WERI-Rb-1 (cell line): ENCODE measurements around the gene SLCO2B1.

Experiments
- DNase-seq: peaks from one replicate; pipeline ENCODE4 v3.0.0-alpha.2; 2020
- H3K27ac ChIP-seq: fragments of 250-450 bp; sonication (Bioruptor Pico); 2 replicates; pipeline ENCODE4 v1.5.1; 2020; ENCODE audit warnings: mild to moderate bottlenecking, moderate library complexity
- H3K27me3 ChIP-seq: fragments of 250-450 bp; sonication (Bioruptor Pico); 2 replicates; pipeline ENCODE4 v1.5.1; 2021; ENCODE audit warnings: mild to moderate bottlenecking, low read depth, moderate library complexity; ENCODE audit not compliant: insufficient read depth, severe bottlenecking
- H3K36me3 ChIP-seq: fragments of 250-450 bp; sonication (Bioruptor Pico); 2 replicates; pipeline ENCODE4 v1.5.1; 2020; ENCODE audit warnings: mild to moderate bottlenecking, moderate library complexity
- H3K4me3 ChIP-seq: 2 replicates; pipeline ENCODE4 v1.5.1; 2011; ENCODE audit warnings: low read depth, mild to moderate bottlenecking, control low read depth, low read length
- H3K9me3 ChIP-seq: fragments of 250-450 bp; sonication (Bioruptor Pico); 2 replicates; pipeline ENCODE4 v1.5.1; 2021; ENCODE audit warnings: mild to moderate bottlenecking, moderate library complexity; ENCODE audit not compliant: severe bottlenecking
- TF ChIP-seq, protein P1 (sequence below): IDR thresholded peaks from 2 replicates; pipeline ENCODE4 v1.5.1; 2011; ENCODE audit warnings: low read depth, mild to moderate bottlenecking, control low read depth, inconsistent platforms, low read length

SLCO2B1 gene

GRCh38 chr11:75238595-75239440 lies 87.9 kb downstream of the SLCO2B1 start:
- Histone ChIP-seq H3K27me3 (peaks cover 3% of the 10 kb centered on the region), H3K27ac (no peak overlapping the region), H3K9me3 (no peaks in the 10 kb centered on the region), H3K36me3 (no peaks in the 10 kb centered on the region), H3K4me3 (no peak overlapping the region)
- DNase-seq: no peak
- TF ChIP-seq, protein P1, sequence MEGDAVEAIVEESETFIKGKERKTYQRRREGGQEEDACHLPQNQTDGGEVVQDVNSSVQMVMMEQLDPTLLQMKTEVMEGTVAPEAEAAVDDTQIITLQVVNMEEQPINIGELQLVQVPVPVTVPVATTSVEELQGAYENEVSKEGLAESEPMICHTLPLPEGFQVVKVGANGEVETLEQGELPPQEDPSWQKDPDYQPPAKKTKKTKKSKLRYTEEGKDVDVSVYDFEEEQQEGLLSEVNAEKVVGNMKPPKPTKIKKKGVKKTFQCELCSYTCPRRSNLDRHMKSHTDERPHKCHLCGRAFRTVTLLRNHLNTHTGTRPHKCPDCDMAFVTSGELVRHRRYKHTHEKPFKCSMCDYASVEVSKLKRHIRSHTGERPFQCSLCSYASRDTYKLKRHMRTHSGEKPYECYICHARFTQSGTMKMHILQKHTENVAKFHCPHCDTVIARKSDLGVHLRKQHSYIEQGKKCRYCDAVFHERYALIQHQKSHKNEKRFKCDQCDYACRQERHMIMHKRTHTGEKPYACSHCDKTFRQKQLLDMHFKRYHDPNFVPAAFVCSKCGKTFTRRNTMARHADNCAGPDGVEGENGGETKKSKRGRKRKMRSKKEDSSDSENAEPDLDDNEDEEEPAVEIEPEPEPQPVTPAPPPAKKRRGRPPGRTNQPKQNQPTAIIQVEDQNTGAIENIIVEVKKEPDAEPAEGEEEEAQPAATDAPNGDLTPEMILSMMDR: no peak

GRCh38 chr11:75239531-75240290 lies 88.8 kb downstream of the SLCO2B1 start:
- DNase-seq: peak; percentile 5
- H3K4me3 ChIP-seq: no peak overlapping the region
- no peak overlapping the region for H3K27ac ChIP-seq
- no peaks in the 10 kb centered on the region for H3K36me3 ChIP-seq
- TF ChIP-seq, protein P1: no peak
- no peaks in the 10 kb centered on the region for H3K9me3 ChIP-seq
- H3K27me3 ChIP-seq: peaks cover 3% of the 10 kb centered on the region

DNA sequence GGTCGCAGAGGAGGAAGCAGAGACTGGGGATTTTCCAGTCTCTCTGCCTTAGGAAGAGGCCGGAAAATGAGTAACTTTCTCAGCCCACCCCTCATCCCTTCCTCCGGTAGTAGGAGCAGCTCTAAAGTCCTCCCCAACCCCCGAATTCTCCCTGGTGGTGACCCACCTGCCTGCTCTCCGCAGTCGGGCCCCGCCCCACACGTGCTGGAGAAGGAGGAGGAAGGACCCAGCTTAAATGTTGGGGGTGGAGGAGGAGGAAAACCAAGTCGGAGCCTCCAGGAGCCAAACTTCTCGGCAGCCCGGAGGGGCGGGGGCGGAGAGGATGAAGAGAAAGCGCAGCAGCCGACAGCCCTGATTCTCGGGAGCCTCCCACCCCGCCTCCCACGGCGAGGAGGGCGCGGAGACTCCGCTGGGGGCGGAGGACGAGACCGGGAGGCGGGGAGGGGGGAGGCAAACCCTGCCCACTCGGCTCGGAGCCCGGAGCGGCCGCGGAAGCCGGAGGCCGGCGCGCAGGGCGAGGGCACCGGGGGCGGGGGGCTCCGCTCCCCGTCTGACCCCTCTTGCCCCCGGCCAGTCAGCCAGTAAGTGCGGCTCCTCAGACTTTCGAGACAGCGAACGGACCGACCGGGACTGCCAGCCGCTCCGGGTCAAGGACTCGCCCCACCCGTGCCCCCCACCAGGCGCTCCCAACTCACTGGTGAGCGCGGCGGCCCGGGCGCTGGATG lies 89.6 kb downstream of the SLCO2B1 start, which contains the start of gene TPBGL:
Gene TPBGL (plus strand): TSS at position 464 of the 725 bp plus-strand sequence. CDS start 276 bp downstream, outside the sequence.
- peak within 1 kb of the TSS; percentile 69 for H3K27ac ChIP-seq
- H3K9me3 ChIP-seq: no peaks in the 10 kb centered on the region
- H3K27me3 ChIP-seq: peaks cover 3% of the 10 kb centered on the region
- H3K4me3 ChIP-seq: peak within 1 kb of the TSS; percentile 60
- TF ChIP-seq, protein P1: no peak
- H3K36me3 ChIP-seq: no peaks in the 10 kb centered on the region
- peak; percentile 61 for DNase-seq

- H3K27ac ChIP-seq: peak overlapping the region; percentile 69
- peaks cover 3% of the 10 kb centered on the region for H3K27me3 ChIP-seq
- TF ChIP-seq, protein P1: peak; percentile 89
- DNase-seq: peak; percentile 84
- no peaks in the 10 kb centered on the region for H3K9me3 ChIP-seq
- H3K36me3 ChIP-seq: no peaks in the 10 kb centered on the region
- peak overlapping the region; percentile 60 for H3K4me3 ChIP-seq
These were observed 90.4 kb downstream of the SLCO2B1 start for GRCh38 chr11:75241036-75241905.
